Ishikawa (cell line): ENCODE results near the gene APEX2.

Experiments
- CEBPB ChIP-seq: IDR thresholded peaks from 2 replicates; pipeline ENCODE4 v1.6.1; 2012
- CREB1 ChIP-seq: IDR thresholded peaks from 2 replicates; pipeline ENCODE4 v1.6.1; 2012; ENCODE audit warnings: low read depth
- EGR1 ChIP-seq: IDR thresholded peaks from 2 replicates; pipeline ENCODE4 v1.6.1; 2012
- EP300 ChIP-seq: IDR thresholded peaks from 2 replicates; pipeline ENCODE4 v1.6.1; 2012; ENCODE audit warnings: borderline replicate concordance
- FOXM1 ChIP-seq: IDR thresholded peaks from 2 replicates; pipeline ENCODE4 v1.6.1; 2012; ENCODE audit warnings: low read depth, borderline replicate concordance
- MAX ChIP-seq: IDR thresholded peaks from 2 replicates; pipeline ENCODE4 v1.6.1; 2012
- NFIC ChIP-seq: IDR thresholded peaks from 2 replicates; pipeline ENCODE4 v1.6.1; 2012
- RAD21 ChIP-seq: IDR thresholded peaks from 2 replicates; pipeline ENCODE4 v1.6.1; 2012; ENCODE audit warnings: low read depth
- REST ChIP-seq: IDR thresholded peaks from 2 replicates; pipeline ENCODE4 v1.6.1; 2012; ENCODE audit warnings: low read depth, mild to moderate bottlenecking
- TAF1 ChIP-seq: IDR thresholded peaks from 2 replicates; pipeline ENCODE4 v1.6.1; 2012; ENCODE audit warnings: low read depth, mild to moderate bottlenecking
- TCF12 ChIP-seq: IDR thresholded peaks from 2 replicates; pipeline ENCODE4 v1.6.1; 2012; ENCODE audit warnings: low read depth
- TEAD4 ChIP-seq: IDR thresholded peaks from 2 replicates; pipeline ENCODE4 v1.6.1; 2012
- USF1 ChIP-seq: IDR thresholded peaks from 2 replicates; pipeline ENCODE4 v1.6.1; 2012
- YY1 ChIP-seq: IDR thresholded peaks from 2 replicates; pipeline ENCODE4 v1.6.1; 2012; ENCODE audit warnings: low read depth
- ZBTB7A ChIP-seq: IDR thresholded peaks from 2 replicates; pipeline ENCODE4 v1.6.1; 2012; ENCODE audit warnings: low read depth

The APEX2 gene

GRCh38 chrX:55029291-55029690 is 29.1 kb downstream of the APEX2 start:
- TF ChIP-seq EP300, result no peak
- TF ChIP-seq EGR1, result no peak
- TF ChIP-seq MAX, result no peak
- no peak for TF ChIP-seq NFIC
- no peak for TF ChIP-seq ZBTB7A
- TF ChIP-seq FOXM1, result no peak
- TF ChIP-seq CREB1, result no peak
- no peak for TF ChIP-seq TCF12
- no peak for TF ChIP-seq RAD21
- TF ChIP-seq USF1, result no peak
- TF ChIP-seq TEAD4, result no peak
- TF ChIP-seq CEBPB, result no peak
- no peak for TF ChIP-seq TAF1
- no peak for TF ChIP-seq YY1
- no peak for TF ChIP-seq REST

GRCh38 chrX:55030271-55031205 is 30.4 kb downstream of the APEX2 start, which contains the start of gene ALAS2:
Gene ALAS2 (minus strand): TSS chrX:55030977. CDS start chrX:55026000, 4,977 bp downstream.
- TF ChIP-seq TEAD4 (no peak), EP300 (no peak), MAX (no peak), CEBPB (no peak)

GRCh38 chrX:55033429-55033828 is 33.3 kb downstream of the APEX2 start:
- TF ChIP-seq ZBTB7A, result no peak
- TF ChIP-seq EP300, result no peak
- no peak for TF ChIP-seq MAX
- no peak for TF ChIP-seq TCF12
- TF ChIP-seq NFIC, result no peak
- no peak for TF ChIP-seq TEAD4
- no peak for TF ChIP-seq RAD21
- TF ChIP-seq REST, result no peak

- TF ChIP-seq RAD21 (no peak), EGR1 (no peak), NFIC (no peak), FOXM1 (no peak), EP300 (no peak), USF1 (no peak), REST (no peak), CEBPB (no peak), YY1 (no peak), CREB1 (no peak)
These were observed 39.3 kb downstream of the APEX2 start for GRCh38 chrX:55039471-55039870.
